ENCODE results near the gene GPR62.

Gene GPR62

DNA sequence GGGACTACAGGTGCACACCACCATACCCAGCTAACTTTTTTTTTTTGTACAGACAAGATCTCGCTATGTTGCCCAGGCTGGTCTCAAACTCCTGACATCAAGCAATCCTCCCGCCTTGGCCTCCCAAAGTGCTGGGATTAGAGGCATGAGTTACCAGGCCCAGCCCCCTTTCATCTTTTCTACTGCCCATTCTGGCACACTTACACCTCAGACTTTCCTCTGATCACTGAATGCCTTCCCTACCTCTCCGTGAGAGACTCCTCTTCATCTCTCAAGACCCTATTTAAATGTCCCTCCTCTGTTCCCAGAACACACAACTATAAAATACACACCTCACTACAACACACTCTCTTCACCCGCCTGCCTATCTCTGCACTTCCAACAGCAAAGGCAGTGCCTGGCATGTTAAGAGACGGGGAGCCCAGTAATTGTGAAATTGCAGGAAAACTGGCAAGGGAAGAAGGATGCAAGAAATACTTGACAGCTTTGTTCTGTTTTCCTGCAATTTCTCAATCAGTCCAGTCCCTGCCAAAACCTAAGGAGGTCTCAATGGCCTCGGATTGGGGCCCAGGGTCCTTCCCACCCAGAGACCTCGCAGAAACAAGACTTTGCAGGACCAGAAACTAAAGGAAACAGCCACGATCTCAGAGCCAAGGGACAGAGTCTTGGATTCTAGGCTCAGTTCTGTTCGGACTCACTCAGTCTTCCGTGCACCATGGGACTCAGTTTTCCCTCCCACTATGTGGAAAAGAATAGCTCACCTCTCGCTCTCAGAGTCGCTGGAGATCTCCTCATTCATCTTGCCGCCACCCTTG is 14.3 kb upstream of the GPR62 start:
- no peak for DNase-seq

DNA sequence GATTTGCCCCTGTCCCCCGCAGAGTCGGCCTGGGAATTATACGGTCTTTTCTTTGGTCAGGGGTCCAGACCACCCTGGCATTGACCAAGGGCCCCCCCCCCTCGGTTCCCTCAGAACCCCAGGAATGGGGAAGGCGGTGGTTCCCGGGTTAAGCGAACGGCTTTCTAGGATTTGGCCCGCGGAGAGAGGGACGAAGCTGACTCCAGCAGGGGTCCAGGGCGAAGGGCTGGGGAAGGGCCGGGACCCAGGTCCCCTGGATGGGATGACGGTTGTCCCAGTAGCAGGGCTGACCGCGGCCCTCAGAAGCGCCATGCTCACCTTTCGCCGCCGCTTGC is 13.8 kb upstream of the GPR62 start:
- no peak for DNase-seq

DNA sequence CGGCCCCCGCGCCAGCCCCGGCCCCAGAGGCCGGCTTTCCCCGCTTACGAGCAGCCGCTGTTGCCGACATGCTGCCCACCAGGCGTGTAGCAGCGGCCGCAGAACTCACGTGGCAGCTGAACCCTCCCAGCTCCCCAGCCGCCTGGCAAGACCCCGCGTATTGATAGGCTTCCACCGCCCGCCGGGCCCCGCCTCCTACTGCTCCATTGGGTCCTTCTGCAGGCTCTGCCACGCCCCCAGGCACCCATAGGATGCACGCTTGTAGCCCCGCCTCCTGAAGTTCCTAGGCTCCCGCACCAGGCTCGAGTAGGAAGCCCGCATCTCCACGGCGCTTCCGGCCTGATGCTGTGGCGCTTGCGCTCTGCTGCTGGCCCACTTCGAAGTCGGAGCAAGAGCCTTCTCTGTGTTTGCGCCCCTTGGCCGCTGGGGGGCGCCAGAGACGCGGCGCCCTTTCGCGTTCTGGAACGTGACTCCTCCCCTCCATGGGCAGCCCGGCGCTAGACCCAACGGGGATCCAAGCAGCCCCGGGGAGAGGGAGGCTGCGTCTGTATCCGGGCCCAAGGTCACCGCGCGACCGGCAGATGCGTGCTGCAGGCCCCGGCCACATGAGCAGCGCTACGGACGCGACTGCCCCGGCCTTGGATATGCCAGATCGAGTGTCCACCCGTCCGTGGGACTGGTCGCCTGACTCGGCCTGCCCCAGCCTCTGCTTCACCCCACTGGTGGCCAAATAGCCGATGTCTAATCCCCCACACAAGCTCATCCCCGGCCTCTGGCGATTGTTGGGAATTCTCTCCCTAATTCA is 13.2 kb upstream of the GPR62 start, which contains the start of the genes PARP3 and RRP9:
PARP3 (plus strand) TSS at position 566 of the 805 bp plus-strand sequence. CDS start 993 bp downstream, outside the sequence.
RRP9 (minus strand) TSS at position 107 of the 805 bp plus-strand sequence; CDS start at position 70, 37 bp downstream.
- peak; percentile 100 for DNase-seq

DNA sequence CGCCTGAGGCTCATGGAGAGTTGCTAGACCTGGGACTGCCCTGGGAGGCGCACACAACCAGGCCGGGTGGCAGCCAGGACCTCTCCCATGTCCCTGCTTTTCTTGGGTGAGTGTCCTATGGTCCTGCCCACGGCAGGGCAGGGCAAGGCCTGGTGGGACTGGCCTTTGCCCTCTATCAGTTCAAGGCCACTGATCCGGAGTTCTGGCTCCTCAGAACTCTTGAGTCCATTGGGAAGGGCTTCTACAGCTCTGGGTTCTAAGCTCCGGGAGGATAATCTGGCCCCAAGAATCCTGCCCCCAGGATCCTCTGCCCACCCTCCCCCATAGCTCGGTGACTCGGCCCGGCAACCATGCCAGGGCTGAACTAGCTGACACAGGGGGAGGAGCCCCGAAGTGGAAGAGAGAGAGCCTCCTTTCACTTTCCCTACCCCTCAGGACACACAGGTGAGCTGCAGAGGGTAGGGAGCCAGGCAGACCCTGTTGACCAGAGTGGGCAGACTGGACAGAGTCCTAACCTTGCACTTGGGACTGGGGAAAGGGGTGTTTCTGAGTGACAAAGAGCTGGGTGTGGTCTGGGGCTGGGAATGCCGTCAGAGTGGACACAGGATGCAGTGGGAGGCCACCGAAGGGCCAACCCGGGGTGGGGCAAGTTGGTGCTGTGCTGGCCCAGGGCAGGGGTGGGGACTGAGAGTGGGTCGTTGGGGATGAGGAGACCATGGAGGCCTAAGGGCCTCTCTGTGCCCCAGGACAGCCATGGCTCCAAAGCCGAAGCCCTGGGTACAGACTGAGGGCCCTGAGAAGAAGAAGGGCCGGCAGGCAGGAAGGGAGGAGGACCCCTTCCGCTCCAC is 12.4 kb upstream of the GPR62 start:
- DNase-seq: peak; percentile 74

DNA sequence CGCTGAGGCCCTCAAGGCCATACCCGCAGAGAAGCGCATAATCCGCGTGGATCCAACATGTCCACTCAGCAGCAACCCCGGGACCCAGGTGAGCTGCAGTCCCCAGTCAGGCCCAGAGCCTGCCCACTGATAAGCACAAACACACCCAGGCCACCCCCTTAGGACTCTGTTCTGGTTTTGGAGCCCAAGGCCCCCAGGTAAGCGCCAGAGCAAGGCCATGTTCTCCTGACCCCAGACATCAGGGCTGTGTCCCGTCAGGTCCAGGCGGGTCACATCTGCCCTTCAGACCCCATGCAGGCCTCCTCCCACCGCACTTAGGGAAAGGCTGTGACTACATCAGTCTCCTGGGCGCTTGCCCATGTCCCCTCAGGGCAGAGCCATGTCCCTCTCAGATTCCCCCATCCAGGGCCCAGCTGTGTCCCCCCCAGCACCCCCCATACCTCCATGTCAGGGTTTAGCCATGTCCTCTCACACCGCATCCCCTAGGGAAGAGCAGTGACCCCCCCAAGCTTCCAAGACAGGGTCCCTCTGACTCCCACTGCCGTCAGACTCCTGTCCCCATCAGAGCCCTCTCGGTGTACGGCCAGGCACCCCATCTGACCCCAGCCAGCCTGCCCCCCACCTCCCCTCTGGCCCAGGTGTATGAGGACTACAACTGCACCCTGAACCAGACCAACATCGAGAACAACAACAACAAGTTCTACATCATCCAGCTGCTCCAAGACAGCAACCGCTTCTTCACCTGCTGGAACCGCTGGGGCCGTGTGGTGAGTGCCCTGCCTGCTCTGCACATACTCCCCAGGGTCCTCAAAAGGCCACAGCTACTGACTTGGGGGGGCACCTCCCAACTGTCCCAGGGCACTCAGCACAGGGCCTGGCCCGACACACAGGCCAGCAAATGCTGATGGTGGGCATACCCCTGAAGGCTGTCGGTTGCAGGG is 11.5 kb upstream of the GPR62 start:
- DNase-seq: no peak

DNA sequence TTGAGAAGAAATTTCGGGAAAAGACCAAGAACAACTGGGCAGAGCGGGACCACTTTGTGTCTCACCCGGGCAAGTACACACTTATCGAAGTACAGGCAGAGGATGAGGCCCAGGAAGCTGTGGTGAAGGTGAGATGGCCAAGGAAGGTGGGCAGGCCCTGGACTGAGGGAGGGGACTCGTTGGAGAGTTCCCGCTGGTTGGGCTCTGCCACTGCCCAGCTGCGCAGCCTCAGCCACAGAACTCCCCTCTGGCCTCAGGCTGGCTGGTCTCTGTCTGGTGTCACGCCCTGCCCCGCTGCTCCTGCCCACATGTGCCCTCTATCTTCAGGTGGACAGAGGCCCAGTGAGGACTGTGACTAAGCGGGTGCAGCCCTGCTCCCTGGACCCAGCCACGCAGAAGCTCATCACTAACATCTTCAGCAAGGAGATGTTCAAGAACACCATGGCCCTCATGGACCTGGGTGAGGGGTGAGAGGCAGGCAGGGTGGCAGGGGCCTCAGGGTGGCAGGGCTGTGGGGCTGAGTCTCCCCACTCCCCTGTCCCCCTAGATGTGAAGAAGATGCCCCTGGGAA is 10.6 kb upstream of the GPR62 start:
- DNase-seq: no peak

DNA sequence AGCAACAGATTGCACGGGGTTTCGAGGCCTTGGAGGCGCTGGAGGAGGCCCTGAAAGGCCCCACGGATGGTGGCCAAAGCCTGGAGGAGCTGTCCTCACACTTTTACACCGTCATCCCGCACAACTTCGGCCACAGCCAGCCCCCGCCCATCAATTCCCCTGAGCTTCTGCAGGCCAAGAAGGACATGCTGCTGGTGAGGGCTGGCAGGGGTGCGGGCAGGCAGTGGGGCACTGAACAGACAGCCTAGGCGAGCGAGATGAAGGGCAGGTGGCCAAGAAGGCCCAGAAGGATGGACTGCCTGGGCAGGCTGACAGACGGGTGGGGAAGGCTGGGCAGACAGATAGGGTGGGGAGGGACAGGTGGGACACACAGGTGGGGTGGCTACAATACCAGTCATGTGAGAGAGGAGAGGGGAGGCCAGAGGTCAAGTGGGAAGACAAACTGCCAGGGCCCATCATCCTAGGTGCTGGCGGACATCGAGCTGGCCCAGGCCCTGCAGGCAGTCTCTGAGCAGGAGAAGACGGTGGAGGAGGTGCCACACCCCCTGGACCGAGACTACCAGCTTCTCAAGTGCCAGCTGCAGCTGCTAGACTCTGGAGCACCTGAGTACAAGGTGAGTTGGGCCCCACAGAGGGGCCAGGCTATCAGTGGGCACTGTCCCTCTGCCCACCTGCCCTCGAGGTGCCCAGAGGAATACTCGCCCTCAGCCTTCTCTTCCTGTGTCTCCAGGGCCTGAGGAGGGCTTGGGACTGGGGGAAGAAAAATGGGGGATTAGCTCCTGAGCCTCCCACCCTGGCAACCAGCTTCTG is 9.9 kb upstream of the GPR62 start:
- DNase-seq: no peak

DNA sequence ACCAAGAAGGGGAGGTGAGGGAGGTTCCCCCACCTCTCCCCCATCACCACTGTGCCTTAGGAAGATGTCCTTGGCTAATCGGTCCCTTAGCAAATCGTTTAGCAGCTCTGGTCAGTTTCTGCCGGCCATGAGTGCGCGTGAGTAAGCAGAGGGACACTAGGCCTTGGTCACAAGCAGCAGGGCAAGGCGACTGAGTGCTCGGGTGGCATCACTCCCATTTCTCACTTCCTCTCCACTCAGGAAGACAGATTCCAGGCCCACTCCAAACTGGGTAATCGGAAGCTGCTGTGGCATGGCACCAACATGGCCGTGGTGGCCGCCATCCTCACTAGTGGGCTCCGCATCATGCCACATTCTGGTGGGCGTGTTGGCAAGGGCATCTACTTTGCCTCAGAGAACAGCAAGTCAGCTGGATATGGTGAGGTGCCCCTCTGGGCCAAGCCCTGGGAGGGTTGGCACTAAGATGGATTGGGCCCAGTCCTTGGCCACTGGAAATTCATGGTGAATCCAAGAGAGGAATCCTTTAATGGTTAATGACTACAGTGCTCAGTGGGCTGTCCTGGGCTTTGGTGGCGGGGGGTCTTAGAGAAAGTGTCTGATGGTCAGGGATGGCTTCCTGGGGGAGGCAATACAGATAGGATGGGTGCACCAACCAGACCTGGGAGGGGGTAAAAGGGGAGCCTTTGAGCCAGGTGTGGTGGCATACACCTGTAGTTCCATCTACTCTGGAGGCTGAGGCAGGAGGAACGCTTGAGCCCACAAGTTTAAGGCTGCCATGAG is 9.1 kb upstream of the GPR62 start:
- DNase-seq: no peak

DNA sequence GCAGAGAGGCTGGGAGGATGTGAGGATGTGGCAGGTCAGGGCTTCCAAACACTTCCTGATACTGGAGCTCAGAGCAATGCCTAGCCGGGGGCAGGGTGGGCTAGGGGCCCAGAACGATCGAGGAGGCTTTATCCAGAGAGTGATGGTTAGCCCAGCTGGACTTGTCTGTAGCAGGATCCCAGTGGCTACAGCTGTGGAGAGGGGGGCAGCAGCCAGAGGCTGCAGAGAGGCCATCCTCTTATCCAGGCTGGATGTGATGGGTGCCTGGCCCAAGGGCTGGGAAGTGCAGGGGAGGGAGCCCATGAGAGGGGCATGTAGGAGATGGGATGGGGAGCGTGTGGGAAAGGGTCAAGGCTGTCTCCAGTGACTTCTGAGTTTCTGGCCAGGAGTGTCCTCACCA is 8.4 kb upstream of the GPR62 start:
- DNase-seq: no peak

DNA sequence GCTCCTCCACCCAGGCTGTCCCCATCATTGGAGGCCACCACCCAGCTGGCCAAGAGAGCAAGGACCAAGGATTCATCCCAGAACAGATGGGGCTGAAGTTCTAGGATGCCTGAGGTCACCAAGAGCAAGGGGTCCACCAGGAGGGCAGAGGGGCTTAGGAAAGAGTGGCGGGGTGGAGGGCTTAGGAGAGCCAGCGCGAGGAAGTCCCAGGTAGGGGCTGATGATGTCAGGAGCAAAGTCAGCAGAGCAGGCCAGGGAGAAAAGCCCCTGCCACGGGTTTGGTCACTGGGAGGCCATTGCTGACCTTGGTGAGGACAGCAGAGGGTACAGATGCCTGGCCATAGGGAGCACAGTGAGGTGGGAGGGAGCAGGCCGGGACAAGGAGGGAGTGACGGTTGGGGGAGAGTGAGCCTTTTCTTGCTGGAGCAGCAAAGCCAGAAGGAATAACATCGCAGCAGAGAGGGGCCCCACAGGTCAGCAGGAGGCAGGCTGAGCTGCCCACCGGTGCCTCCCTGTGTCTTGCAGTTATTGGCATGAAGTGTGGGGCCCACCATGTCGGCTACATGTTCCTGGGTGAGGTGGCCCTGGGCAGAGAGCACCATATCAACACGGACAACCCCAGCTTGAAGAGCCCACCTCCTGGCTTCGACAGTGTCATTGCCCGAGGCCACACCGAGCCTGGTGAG is 7.8 kb upstream of the GPR62 start:
- DNase-seq: no peak

DNA sequence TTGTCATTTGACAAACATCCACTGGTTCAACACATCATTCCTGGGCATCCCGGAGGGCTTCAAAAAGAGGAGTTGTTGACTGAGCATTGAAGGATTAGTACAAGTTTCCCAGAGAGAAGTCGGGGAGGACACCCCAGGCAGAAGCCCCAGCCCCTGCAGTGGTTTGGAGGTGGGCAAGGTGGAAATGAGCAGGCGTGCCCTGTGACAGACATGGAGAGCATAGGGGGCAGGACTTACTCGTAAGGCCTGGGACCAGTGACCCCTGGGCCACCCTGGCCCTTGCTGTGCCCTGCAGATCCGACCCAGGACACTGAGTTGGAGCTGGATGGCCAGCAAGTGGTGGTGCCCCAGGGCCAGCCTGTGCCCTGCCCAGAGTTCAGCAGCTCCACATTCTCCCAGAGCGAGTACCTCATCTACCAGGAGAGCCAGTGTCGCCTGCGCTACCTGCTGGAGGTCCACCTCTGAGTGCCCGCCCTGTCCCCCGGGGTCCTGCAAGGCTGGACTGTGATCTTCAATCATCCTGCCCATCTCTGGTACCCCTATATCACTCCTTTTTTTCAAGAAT is 7.1 kb upstream of the GPR62 start:
- no peak for DNase-seq

DNA sequence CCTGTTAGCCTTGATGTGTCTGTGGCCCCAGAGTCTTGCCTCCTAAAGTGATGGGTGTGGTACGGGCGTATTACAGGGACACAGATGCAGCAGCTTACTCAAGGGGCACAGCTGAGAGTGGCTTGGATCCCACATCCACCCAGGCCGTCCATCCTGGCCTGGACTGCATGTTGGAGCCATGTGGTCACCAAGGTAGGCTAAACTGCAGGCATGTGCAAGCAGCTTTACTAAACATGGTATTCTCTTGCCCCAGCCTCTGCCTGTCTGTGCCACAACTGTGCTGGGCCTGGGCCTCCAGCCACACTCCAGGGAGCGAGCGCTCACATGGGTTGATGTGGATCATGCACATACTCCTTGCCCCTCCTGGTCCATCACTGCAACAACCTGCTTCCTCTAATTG is 6.1 kb upstream of the GPR62 start:
- DNase-seq: no peak

DNA sequence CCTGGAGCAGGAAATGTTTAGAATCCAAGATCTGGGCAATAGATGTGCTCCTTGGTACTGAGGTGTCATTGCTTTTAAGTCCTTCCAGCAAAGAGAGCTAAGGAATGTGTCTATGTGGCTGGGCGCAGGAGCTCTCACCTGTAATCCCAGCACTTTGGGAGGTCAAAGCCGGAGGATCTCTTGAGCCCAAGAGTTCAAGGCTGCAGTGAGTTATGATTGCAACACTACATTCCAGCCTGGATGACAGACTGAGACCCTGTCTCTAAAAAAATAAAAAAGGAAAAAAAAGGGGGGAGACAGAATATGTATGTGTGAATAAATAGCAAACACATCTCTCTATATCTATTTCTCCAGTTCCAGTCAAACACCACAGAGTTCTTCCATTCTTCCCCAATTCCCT is 4.3 kb upstream of the GPR62 start:
- no peak for DNase-seq

DNA sequence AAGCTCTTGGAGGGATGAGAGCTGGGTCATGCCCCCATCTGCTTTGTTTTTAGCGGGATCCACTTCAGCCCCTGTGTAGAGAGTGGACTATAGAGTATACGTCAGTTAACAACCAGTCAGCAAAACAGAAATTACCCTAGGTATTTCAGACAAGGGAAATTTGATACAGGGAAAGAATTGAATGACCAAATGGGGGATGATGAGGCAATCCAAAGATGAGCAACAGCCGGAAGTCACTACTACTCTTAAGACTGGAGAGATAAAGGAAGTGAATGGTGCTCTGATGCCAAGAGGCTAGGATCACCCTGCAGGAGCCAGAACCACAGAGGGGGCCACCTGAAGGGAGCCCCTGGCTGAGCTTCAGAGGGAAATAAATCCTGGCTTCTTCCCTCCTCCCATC is 1.7 kb upstream of the GPR62 start:
- no peak for DNase-seq

DNA sequence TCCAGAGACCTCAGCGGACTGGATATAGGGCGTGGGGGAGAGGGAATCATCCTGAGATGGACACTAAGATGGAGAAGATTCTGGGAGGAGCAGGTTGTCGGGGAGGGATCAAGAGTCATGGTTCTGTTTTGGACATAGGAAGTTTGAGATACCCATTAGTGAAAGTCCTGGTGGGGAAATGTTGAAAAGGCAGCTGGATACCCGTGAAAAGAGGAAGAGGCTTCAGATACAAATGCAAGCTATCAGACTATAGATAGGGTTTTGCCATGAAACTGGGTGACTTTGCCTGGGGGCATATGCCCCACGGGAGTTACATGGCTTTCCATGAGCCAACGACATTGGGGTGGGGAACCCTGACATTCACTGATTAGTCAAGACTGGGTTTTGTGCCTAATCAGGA is 1.1 kb upstream of the GPR62 start:
- no peak for DNase-seq

DNA sequence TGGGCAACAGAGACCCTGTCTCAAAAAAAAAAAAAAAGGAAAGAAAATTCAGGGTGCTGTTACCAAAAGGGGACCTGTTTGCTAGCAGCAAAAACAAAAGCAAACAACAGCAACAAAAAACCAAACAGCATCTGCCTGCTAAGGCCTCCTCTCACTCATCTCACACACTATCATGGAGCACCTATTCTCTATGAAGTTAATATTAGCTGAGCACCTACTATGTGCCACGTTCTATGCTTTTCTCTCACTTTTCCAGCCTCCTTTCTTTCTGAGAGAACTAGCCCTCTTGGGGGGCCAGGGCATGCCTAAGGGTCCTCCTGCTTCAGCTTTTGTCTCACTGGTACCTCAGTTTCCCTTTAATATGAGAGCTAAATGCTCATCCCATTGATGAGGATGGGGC is 468 bp upstream of the GPR62 start:
- DNase-seq: no peak

DNA sequence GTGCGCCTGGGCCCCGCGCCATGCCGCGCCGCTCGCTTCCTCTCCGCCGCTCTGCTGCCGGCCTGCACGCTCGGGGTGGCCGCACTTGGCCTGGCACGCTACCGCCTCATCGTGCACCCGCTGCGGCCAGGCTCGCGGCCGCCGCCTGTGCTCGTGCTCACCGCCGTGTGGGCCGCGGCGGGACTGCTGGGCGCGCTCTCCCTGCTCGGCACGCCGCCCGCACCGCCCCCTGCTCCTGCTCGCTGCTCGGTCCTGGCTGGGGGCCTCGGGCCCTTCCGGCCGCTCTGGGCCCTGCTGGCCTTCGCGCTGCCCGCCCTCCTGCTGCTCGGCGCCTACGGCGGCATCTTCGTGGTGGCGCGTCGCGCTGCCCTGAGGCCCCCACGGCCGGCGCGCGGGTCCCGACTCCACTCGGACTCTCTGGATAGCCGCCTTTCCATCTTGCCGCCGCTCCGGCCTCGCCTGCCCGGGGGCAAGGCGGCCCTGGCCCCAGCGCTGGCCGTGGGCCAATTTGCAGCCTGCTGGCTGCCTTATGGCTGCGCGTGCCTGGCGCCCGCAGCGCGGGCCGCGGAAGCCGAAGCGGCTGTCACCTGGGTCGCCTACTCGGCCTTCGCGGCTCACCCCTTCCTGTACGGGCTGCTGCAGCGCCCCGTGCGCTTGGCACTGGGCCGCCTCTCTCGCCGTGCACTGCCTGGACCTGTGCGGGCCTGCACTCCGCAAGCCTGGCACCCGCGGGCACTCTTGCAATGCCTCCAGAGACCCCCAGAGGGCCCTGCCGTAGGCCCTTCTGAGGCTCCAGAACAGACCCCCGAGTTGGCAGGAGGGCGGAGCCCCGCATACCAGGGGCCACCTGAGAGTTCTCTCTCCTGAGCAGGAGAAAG is 951 bp downstream of the GPR62 start:
- DNase-seq: peak; percentile 56

All from activated naive CD4-positive, alpha-beta T cell treated with anti-CD3 and anti-CD28 coated beads, Interleukin-2, amount 50 U/mL, for 16 hours (primary cell).